NCI-H748 treated with DMSO at 0.1 percent for 48 hours (cell line): ENCODE measurements around the gene MESP2.
A peak's percentile ranks its signal among the peaks of the same experiment; 100 is the strongest.

Experiments used
- DNase-seq: peaks from one replicate; lab custom pipeline; 2025; lab: John Stamatoyannopoulos, UW

MESP2 gene

DNA sequence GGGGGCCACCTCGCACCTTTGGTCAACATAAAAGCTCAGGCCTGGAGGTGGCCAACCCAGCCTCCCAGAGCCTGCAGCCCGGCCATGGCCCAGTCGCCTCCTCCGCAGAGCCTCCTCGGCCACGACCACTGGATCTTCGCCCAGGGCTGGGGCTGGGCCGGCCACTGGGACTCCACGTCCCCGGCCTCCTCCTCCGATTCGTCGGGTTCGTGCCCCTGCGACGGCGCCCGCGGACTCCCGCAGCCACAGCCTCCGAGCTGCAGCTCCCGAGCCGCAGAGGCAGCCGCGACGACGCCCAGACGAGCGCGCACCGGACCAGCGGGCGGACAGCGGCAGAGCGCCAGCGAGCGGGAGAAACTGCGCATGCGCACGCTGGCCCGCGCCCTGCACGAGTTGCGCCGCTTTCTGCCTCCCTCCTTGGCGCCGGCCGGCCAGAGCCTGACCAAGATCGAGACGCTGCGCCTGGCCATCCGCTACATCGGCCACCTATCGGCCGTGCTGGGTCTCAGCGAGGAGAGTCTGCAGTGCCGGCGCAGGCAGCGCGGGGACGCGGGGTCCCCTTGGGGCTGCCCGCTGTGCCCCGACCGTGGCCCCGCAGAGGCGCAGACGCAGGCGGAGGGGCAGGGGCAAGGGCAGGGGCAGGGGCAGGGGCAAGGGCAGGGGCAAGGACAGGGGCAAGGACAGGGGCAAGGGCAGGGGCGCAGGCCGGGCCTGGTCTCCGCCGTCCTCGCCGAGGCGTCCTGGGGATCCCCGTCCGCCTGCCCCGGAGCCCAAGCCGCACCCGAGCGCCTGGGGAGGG, at the start of gene MESP2:
MESP2 (plus strand) TSS at position 59 of the 799 bp plus-strand sequence; CDS start at position 85, 26 bp downstream.
- DNase-seq, result peak; percentile 4

- DNase-seq, result no peak
These were observed 47.9 kb upstream of the MESP2 start for GRCh38 chr15:89728254-89728653.

GRCh38 chr15:89731275-89731674, 44.9 kb upstream of the MESP2 start:
- DNase-seq, result no peak

GRCh38 chr15:89732451-89733172, 43.5 kb upstream of the MESP2 start:
- no peak for DNase-seq

DNA sequence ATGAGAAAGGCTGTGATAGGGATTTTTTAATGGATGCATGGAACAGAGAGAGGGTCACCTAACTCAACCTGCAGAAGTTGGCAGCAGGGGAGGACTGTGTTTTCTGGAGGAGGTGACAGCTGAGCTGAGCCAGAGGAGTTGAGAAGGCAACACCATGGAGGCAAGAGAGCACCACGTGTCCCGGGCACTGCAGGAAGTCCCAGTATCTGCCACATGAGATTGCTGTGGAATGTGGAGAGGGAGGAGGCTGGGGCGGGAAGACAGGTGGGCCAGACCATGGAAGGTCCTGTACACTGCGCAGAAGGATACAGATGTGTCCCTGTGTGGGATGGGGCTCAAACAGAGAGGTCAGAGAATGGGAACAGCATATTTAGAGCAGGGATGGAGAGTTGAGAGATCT, 40.4 kb upstream of the MESP2 start:
- no peak for DNase-seq

GRCh38 chr15:89740137-89740536, 36.0 kb upstream of the MESP2 start:
- DNase-seq, result peak; percentile 70

GRCh38 chr15:89743011-89743410, 33.1 kb upstream of the MESP2 start:
- DNase-seq, result no peak

GRCh38 chr15:89743594-89743993, 32.5 kb upstream of the MESP2 start:
- DNase-seq, result no peak

DNA sequence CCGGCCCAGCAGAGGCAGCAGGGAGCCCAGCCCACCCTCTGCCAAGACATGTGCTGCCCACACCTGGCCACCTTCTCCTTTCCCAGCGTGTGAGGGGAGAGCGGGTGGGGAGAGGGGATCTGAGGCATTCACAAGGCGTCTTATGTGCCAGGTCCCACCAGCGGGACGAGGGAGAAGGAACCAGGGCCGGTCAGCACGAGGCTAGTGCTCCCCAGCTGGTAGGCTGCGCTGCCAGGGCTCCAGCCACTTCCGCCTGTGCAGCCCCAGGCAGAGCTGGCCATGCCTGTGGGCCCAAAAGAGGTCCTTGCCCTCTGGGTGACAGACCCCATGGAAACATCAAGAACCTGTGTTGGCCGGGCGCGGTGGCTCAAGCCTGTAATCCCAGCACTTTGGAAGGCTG, 31.0 kb upstream of the MESP2 start:
- DNase-seq, result no peak

DNA sequence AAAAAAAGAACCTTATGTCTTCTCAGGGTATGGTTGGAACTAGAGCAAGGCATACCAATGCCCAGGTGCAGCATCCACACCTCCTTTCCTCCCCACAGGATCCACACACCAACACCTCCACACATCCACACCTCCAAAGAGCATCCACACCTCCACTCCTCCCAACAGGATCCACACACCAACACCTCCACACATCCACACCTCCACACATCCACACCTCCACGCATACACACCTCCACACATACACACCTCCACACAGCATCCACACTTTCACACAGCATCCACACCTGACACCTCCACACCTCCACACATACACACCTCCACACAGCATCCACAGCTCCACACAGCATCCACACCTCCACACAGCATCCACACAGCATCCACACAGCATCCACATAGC, 30.4 kb upstream of the MESP2 start:
- DNase-seq, result no peak

- no peak for DNase-seq
These were observed 29.7 kb upstream of the MESP2 start for GRCh38 chr15:89746386-89746780.

DNA sequence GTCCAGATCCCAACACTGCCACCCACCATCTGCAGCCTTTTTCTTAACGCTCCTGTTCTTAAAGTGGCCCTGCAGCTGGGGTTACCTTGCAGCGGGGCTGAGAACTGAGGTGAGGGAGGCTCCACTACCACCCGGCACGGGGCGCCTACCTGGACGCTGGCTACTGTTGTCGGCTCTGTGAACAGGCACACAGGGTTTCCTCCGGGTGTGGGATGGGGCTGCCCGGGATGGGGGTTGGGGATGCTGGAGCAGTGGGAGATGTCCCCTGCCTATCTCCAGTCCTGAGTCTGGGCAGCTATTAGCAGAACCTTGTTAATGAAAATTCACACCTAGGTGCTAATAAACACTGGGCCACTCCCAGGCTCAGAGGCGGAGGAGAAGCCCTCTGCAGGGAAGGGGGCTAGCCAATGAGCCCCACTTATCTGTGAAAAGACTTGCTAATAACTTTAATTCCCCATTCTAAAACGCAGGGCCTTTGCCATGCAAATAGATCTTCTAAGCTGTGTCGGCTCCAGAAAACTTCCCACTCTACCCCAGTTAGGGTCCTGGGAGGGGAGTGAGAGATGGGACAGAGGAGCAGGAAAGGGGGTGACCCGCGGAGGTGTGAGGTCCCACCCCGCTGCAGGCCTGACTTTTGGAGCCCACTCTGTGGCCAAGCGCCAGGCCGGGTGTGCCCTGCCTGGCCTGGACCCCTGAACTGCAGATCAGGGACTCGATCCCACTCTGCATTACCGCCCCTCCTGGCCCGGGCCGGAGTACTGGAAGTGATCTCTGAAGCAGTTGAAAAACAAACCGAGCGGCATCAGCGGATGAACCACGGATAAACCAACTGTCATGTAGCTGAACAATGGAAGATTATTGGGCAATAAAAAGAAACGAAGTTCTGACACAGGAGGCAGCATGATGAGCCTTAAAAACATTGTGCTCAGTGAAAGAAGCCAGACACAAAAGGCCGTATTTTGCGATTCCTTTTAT, 28.1 kb upstream of the MESP2 start:
- no peak for DNase-seq

DNA sequence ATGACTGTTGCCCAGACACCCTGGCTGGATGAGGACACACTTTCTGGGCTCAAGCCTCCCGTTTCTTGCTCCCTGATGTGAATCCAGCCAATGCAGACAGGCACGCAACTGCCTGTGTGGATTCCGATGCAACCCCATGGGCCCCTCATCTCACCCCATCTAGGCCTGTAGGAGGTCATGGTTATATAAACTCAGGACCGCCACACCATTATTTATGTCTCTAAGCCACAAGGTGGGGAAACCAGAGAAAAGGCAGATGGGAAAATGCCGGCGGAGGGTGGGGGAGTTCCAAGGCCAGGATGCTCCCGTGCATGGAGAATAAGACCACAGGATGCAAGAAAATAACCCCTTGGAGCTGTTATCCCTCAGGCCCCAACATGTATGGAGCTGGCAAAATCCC, 27.1 kb upstream of the MESP2 start:
- DNase-seq, result no peak

DNA sequence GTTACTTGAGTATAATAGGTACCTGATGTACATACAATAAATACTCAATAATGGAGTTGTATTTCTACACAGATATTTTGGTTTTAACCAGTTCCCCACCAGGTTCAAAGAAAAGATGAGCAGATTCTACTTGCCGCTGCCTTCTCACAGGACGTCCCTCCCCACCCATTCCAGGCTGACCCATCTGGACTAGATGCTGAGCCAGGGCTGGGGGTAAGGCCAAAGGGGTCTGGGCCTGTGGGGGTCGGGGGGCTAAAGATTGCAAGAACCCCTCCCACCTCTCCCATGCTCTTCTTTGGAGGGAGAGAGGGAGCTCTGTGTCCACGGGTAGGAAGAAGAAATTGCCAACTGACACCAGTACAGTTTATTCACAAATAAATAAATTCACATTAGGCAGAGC, 26.6 kb upstream of the MESP2 start:
- DNase-seq, result no peak

- DNase-seq, result peak; percentile 9
These were observed 26.1 kb upstream of the MESP2 start for GRCh38 chr15:89749951-89750559.

DNA sequence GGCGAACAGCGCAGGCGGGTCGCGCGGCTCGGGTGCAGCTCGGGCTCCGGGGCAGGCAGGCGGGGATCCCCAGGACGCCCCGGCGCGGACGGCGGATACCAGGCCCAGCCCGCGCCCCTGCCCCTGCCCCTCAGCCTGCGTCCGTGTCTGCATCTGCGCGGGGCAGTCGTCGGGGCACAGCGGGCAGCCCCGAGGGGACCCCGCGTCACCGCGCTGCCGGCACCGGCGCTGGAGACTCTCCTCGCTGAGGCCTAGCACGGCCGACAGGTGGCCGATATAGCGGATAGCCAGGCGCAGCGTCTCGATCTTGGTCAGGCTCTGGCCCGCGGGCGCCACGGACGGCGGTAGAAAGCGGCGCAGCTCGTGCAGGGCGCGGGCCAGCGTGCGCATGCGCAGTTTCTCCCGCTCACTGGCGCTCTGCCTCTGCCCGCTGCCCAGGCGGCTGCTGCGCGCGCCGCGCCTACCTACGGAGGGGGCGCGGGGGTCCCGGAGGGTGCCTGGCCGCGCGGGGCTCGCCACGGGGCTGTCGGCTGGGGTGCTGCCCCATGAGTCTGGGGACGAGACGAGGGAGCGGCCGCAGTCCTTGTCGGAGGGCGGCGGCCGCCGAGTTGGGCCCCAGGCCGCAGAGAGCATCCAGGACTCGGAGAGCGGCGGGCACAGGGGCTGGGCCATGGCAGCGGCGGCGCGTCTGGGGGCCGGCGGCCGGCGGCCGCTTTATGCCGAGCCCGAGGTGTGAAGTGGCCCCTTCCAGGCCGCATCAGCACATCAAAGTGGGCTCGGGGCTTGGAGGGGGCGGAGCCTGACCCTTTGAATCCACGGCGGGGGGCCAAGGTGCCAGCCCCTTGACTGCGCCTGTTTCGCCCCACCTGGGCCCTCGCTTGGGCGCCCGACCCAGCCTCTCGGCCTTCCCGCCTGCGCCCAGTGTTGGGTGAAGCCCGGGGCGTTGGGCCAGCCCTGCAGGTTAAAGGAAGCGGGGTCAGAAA, 25.3 kb upstream of the MESP2 start, which contains the start of gene MESP1:
MESP1 (minus strand) TSS at position 690 of the 983 bp plus-strand sequence; CDS start at position 672, 18 bp downstream.
- peak; percentile 69 for DNase-seq

GRCh38 chr15:89751748-89752147, 24.4 kb upstream of the MESP2 start:
- DNase-seq, result no peak

GRCh38 chr15:89753855-89754254, 22.3 kb upstream of the MESP2 start:
- DNase-seq, result no peak

GRCh38 chr15:89754361-89755154, 21.6 kb upstream of the MESP2 start:
- DNase-seq, result no peak

GRCh38 chr15:89755701-89756100, 20.4 kb upstream of the MESP2 start:
- DNase-seq, result no peak
